SK-N-SH (cell line): ENCODE measurements around the gene TRPM3. TPM values are rescaled to one million over a fixed set of nuclear protein-coding genes. Genes with fewer than 3 reads are reported as not detected.

Experiments
- CTCF ChIA-PET: fragments of 300-600, 350-600 bp; formaldehyde crosslinking; extraction: SDS; loops from one replicate; lab custom pipeline; 2021; lab: Yijun Ruan, JAX
- POLR2A ChIA-PET: fragments of 350-600 bp; sonication (Branson Sonifier 250); formaldehyde crosslinking; extraction: SDS; loops from one replicate; lab custom pipeline; 2020; ENCODE audit warnings: antibody characterized with exemption, inconsistent platforms; lab: Yijun Ruan, JAX
- DNase-seq: peaks from one replicate; pipeline ENCODE4 v3.0.0; 2012
- H2AFZ ChIP-seq: fragments of 200-600 bp; sonication (generic); 2 replicates; pipeline ENCODE4 v1.8.1; 2016; ENCODE audit warnings: antibody characterized with exemption, mild to moderate bottlenecking, low read depth
- H3F3A ChIP-seq: fragments of 200-600 bp; sonication (generic); replicated peaks from 2 replicates; pipeline ENCODE3; 2016; ENCODE audit warnings: antibody characterized with exemption, mild to moderate bottlenecking; ENCODE audit not compliant: insufficient read depth
- H3K27ac ChIP-seq, 2 experiments: fragments of 200-500 bp in 1 of 2; fragments of 200-600 bp in 1 of 2; sonication (Bioruptor generic) in 1 of 2; sonication (generic), shearing (Covaris generic) in 1 of 2; 2 replicates each; pipeline versions ENCODE4 v1.5.1 to v1.6.1; 2014 to 2016; ENCODE audit warnings: low read depth in 2 of 2, inconsistent platforms in 1 of 2, low read length in 1 of 2, mild to moderate bottlenecking in 1 of 2, mixed read lengths in 1 of 2
- H3K27me3 ChIP-seq: fragments of 200-600 bp; sonication (generic), shearing (Covaris generic); 2 replicates; pipeline ENCODE4 v1.6.1; 2016; ENCODE audit warnings: mixed run types; ENCODE audit not compliant: insufficient read depth
- H3K36me3 ChIP-seq, 2 experiments: fragments of 200-500 bp in 1 of 2; fragments of 200-600 bp in 1 of 2; sonication (Bioruptor generic) in 1 of 2; sonication (generic) in 1 of 2; replicated peaks in 1 of 2; 2 replicates each; pipeline versions ENCODE3 to v1.5.1; 2014 to 2016; ENCODE audit warnings: low read length in 1 of 2, mild to moderate bottlenecking in 1 of 2; ENCODE audit not compliant: insufficient read depth in 2 of 2, control insufficient read depth in 1 of 2
- H3K4me1 ChIP-seq, 2 experiments: fragments of 200-500 bp in 1 of 2; fragments of 200-600 bp in 1 of 2; sonication (Bioruptor generic) in 1 of 2; sonication (generic), shearing (Covaris generic) in 1 of 2; 2 replicates each; pipeline versions ENCODE4 v1.5.1 to v1.6.1; 2014 to 2016; ENCODE audit warnings: low read depth in 1 of 2, low read length in 1 of 2, mixed run types in 1 of 2; ENCODE audit not compliant: insufficient read depth in 2 of 2, control insufficient read depth in 1 of 2
- H3K4me2 ChIP-seq: fragments of 200-600 bp; sonication (generic), shearing (Covaris generic); 2 replicates; pipeline ENCODE4 v1.6.1; 2017; ENCODE audit warnings: mixed run types
- H3K4me3 ChIP-seq, 2 experiments: fragments of 200-500 bp in 1 of 2; fragments of 200-600 bp in 1 of 2; sonication (Bioruptor generic) in 1 of 2; sonication (generic), shearing (Covaris generic) in 1 of 2; 2 replicates each; pipeline versions ENCODE4 v1.5.1 to v1.8.1; 2014 to 2016; ENCODE audit warnings: low read depth in 2 of 2, inconsistent platforms in 1 of 2, low read length in 1 of 2, mild to moderate bottlenecking in 1 of 2, mixed read lengths in 1 of 2, moderate library complexity in 1 of 2
- H3K79me2 ChIP-seq: fragments of 200-600 bp; sonication (generic); 2 replicates; pipeline ENCODE4 v1.8.1; 2017; ENCODE audit warnings: mild to moderate bottlenecking; ENCODE audit not compliant: insufficient read depth
- H3K9ac ChIP-seq: fragments of 200-600 bp; sonication (generic); 2 replicates; pipeline ENCODE4 v1.6.1; 2017; ENCODE audit warnings: mixed run types
- H3K9me2 ChIP-seq: fragments of 200-600 bp; sonication (generic); 2 replicates; pipeline ENCODE4 v1.6.1; 2017; ENCODE audit warnings: mixed run types
- H3K9me3 ChIP-seq: fragments of 200-600 bp; sonication (generic); 2 replicates; pipeline ENCODE4 v1.6.1; 2017; ENCODE audit warnings: mixed run types, mild to moderate bottlenecking, moderate library complexity
- H4K20me1 ChIP-seq: fragments of 200-600 bp; sonication (generic); 2 replicates; pipeline ENCODE4 v1.6.1; 2017; ENCODE audit warnings: mild to moderate bottlenecking, mixed run types; ENCODE audit not compliant: insufficient read depth
- EP300 ChIP-seq, 2 experiments: IDR thresholded peaks; 2 replicates each; pipeline versions ENCODE4 v1.4.0 to v1.6.1; 2012; ENCODE audit warnings: borderline replicate concordance in 1 of 2, low read depth in 1 of 2, low read length in 1 of 2
- EZH2phosphoT487 ChIP-seq: fragments of 200-600 bp; sonication (generic); IDR thresholded peaks from 2 replicates; pipeline ENCODE4 v1.6.1; 2017; ENCODE audit warnings: low read depth, mixed run types, mild to moderate bottlenecking, antibody characterized with exemption, moderate library complexity, borderline replicate concordance
- FOSL2 ChIP-seq: IDR thresholded peaks from 2 replicates; pipeline ENCODE4 v1.4.0; 2012; ENCODE audit warnings: low read depth, mild to moderate bottlenecking, moderate library complexity, borderline replicate concordance
- FOXM1 ChIP-seq: IDR thresholded peaks from 2 replicates; pipeline ENCODE4 v1.4.0; 2012; ENCODE audit warnings: low read depth, mild to moderate bottlenecking
- GATA2 ChIP-seq: sonication (generic); formaldehyde crosslinking; IDR thresholded peaks from 2 replicates; pipeline ENCODE4 v1.5.0; 2020; ENCODE audit warnings: mild to moderate bottlenecking, missing genetic modification reagents
- JUND ChIP-seq: IDR thresholded peaks from 2 replicates; pipeline ENCODE4 v1.4.0; 2012
- MEF2A ChIP-seq: IDR thresholded peaks from 2 replicates; pipeline ENCODE4 v1.4.0; 2012; ENCODE audit warnings: low read depth, borderline replicate concordance
- MXI1 ChIP-seq: IDR thresholded peaks from 2 replicates; pipeline ENCODE4 v1.6.1; 2012; ENCODE audit warnings: mild to moderate bottlenecking, low read depth, low read length, improper control_type of control experiment
- NFIC ChIP-seq: IDR thresholded peaks from 2 replicates; pipeline ENCODE4 v1.4.0; 2012; ENCODE audit warnings: borderline replicate concordance
- RXRA ChIP-seq: IDR thresholded peaks from 2 replicates; pipeline ENCODE4 v1.4.0; 2012; ENCODE audit warnings: low read depth, mild to moderate bottlenecking, borderline replicate concordance
- SMC3 ChIP-seq: IDR thresholded peaks from 2 replicates; pipeline ENCODE4 v1.6.1; 2012; ENCODE audit warnings: low read depth, low read length, improper control_type of control experiment
- TCF12 ChIP-seq: IDR thresholded peaks from 2 replicates; pipeline ENCODE4 v1.4.0; 2012
- WGBS: methylation state at CpG from one replicate; pipeline ENCODE4 v1.1.6; 2017; ENCODE audit warnings: low lambda C conversion rate; 5-methylcytosine and 5-hydroxymethylcytosine counted together
- polyA plus RNA-seq, 3 experiments: library from polyadenylated mRNA; depleted of rRNA; stranded (reverse); fragments of >200 nt; gene quantifications; 2 replicates each; pipeline ENCODE4 v1.2.3, GENCODE V29; 2012
- TF ChIP-seq, protein P1 (sequence below): fragments of 200-600 bp; sonication (generic); IDR thresholded peaks from 2 replicates; pipeline ENCODE4 v1.6.1; 2017; ENCODE audit warnings: antibody characterized with exemption, mild to moderate bottlenecking, moderate library complexity
- TF ChIP-seq, protein P2 (sequence below): IDR thresholded peaks from 2 replicates; pipeline ENCODE4 v1.4.0; 2012; ENCODE audit warnings: low read depth, borderline replicate concordance
- TF ChIP-seq, protein P3 (sequence below): IDR thresholded peaks from 2 replicates; pipeline ENCODE4 v1.4.0; 2012; ENCODE audit warnings: low read depth
- TF ChIP-seq, protein P4 (sequence below): IDR thresholded peaks from 2 replicates; pipeline ENCODE4 v1.4.0; 2012; ENCODE audit warnings: low read depth, borderline replicate concordance
- TF ChIP-seq, protein P5 (sequence below): fragments of 150-350 bp; IDR thresholded peaks from 2 replicates; pipeline ENCODE4 v1.6.1; 2016; ENCODE audit warnings: mild to moderate bottlenecking, low read depth, low read length
- TF ChIP-seq, protein P6 (sequence below): IDR thresholded peaks from 2 replicates; pipeline ENCODE4 v1.6.1; 2012; ENCODE audit warnings: mild to moderate bottlenecking, low read depth, low read length, moderate library complexity

TRPM3 gene
- polyA plus RNA-seq, 1 of the 3 experiments (the other 2 are of a cell fraction), result not detected

DNA sequence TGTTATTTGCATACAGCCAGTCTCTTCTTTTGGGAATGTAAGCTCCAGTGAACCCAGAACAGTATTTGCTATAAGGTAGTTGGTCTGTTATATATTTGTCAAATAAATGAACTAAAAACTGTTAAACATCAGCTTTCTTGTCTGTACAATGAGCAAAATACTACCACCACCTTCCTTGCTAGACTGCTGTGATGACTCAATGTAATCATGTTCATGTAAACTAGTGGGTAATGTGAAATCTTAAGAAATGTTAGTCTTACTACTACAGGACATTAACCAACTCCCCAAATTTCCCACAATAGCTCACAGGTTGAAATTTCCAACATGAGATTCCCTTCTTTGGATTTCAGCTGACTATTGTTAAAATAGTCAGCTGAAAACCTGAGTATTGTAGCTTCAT lies 176.1 kb downstream of the TRPM3 start (continued):
- TF ChIP-seq, protein P1, sequence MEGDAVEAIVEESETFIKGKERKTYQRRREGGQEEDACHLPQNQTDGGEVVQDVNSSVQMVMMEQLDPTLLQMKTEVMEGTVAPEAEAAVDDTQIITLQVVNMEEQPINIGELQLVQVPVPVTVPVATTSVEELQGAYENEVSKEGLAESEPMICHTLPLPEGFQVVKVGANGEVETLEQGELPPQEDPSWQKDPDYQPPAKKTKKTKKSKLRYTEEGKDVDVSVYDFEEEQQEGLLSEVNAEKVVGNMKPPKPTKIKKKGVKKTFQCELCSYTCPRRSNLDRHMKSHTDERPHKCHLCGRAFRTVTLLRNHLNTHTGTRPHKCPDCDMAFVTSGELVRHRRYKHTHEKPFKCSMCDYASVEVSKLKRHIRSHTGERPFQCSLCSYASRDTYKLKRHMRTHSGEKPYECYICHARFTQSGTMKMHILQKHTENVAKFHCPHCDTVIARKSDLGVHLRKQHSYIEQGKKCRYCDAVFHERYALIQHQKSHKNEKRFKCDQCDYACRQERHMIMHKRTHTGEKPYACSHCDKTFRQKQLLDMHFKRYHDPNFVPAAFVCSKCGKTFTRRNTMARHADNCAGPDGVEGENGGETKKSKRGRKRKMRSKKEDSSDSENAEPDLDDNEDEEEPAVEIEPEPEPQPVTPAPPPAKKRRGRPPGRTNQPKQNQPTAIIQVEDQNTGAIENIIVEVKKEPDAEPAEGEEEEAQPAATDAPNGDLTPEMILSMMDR, result no peak
- no peak for TF ChIP-seq TCF12
- no peak for TF ChIP-seq JUND
- TF ChIP-seq, protein P2, sequence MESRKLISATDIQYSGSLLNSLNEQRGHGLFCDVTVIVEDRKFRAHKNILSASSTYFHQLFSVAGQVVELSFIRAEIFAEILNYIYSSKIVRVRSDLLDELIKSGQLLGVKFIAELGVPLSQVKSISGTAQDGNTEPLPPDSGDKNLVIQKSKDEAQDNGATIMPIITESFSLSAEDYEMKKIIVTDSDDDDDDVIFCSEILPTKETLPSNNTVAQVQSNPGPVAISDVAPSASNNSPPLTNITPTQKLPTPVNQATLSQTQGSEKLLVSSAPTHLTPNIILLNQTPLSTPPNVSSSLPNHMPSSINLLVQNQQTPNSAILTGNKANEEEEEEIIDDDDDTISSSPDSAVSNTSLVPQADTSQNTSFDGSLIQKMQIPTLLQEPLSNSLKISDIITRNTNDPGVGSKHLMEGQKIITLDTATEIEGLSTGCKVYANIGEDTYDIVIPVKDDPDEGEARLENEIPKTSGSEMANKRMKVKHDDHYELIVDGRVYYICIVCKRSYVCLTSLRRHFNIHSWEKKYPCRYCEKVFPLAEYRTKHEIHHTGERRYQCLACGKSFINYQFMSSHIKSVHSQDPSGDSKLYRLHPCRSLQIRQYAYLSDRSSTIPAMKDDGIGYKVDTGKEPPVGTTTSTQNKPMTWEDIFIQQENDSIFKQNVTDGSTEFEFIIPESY, result no peak
- TF ChIP-seq GATA2, result no peak
- TF ChIP-seq, protein P3, sequence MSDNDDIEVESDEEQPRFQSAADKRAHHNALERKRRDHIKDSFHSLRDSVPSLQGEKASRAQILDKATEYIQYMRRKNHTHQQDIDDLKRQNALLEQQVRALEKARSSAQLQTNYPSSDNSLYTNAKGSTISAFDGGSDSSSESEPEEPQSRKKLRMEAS, result no peak
- TF ChIP-seq FOXM1, result no peak
- TF ChIP-seq MXI1, result no peak
- TF ChIP-seq, all 33 proteins: peak for 0

DNA sequence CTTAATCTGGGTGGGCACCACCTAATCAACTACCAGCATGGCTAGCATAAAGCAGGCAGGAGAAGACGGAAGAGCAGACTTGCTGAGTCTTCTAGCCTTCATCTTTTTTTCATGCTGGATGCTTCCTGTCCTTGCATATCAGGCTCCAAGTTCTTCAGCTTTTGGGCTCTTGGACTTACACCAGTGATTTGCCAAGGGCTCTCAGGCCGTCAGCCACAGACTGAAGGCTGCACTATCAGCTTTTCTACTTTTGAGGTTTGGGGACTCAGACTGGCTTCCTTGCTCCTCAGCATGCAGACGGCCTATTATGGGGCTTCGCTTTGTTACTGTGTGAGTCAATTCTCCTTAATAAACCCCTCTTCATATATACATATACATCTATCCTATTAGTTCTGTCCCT lies 180.2 kb downstream of the TRPM3 start:
- no peaks in the 10 kb centered on the region for H3K36me3 ChIP-seq
- peaks cover 41% of the 10 kb centered on the region for H3K27me3 ChIP-seq
- H4K20me1 ChIP-seq, result no peaks in the 10 kb centered on the region
- H3K4me1 ChIP-seq, result no peaks in the 10 kb centered on the region
- no peak overlapping the region for H3K9ac ChIP-seq
- H2AFZ ChIP-seq, result no peak overlapping the region
- 2% methylated on average over 4 of the region's 4 CpGs for WGBS
- no peaks in the 10 kb centered on the region for H3K9me2 ChIP-seq
- ChIA-PET POLR2A (no interaction called here), CTCF (no interaction called here)
- H3K4me3 ChIP-seq, result no peak overlapping the region
- no peak overlapping the region for H3K4me2 ChIP-seq
- H3K9me3 ChIP-seq, result no peaks in the 10 kb centered on the region
- DNase-seq, result no peak
- no peaks in the 10 kb centered on the region for H3K79me2 ChIP-seq
- H3F3A ChIP-seq, result no peaks in the 10 kb centered on the region
- H3K27ac ChIP-seq, result no peak overlapping the region
- TF ChIP-seq, protein P1, result no peak
- TF ChIP-seq MEF2A (no peak), GATA2 (no peak), EP300 (IDR thresholded peaks at IDR 0.05; ENCODE audit: borderline replicate concordance in 1 of 2, low read depth in 1 of 2, low read length in 1 of 2) (no peak), FOXM1 (no peak), RXRA (no peak), MXI1 (no peak), EZH2phosphoT487 (no peak), NFIC (no peak), SMC3 (no peak), FOSL2 (no peak)
- TF ChIP-seq, protein P4, sequence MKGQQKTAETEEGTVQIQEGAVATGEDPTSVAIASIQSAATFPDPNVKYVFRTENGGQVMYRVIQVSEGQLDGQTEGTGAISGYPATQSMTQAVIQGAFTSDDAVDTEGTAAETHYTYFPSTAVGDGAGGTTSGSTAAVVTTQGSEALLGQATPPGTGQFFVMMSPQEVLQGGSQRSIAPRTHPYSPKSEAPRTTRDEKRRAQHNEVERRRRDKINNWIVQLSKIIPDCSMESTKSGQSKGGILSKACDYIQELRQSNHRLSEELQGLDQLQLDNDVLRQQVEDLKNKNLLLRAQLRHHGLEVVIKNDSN, result no peak
- TF ChIP-seq, protein P3, result no peak
- TF ChIP-seq, protein P5, sequence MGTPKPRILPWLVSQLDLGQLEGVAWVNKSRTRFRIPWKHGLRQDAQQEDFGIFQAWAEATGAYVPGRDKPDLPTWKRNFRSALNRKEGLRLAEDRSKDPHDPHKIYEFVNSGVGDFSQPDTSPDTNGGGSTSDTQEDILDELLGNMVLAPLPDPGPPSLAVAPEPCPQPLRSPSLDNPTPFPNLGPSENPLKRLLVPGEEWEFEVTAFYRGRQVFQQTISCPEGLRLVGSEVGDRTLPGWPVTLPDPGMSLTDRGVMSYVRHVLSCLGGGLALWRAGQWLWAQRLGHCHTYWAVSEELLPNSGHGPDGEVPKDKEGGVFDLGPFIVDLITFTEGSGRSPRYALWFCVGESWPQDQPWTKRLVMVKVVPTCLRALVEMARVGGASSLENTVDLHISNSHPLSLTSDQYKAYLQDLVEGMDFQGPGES, result no peak
- TF ChIP-seq, protein P6, sequence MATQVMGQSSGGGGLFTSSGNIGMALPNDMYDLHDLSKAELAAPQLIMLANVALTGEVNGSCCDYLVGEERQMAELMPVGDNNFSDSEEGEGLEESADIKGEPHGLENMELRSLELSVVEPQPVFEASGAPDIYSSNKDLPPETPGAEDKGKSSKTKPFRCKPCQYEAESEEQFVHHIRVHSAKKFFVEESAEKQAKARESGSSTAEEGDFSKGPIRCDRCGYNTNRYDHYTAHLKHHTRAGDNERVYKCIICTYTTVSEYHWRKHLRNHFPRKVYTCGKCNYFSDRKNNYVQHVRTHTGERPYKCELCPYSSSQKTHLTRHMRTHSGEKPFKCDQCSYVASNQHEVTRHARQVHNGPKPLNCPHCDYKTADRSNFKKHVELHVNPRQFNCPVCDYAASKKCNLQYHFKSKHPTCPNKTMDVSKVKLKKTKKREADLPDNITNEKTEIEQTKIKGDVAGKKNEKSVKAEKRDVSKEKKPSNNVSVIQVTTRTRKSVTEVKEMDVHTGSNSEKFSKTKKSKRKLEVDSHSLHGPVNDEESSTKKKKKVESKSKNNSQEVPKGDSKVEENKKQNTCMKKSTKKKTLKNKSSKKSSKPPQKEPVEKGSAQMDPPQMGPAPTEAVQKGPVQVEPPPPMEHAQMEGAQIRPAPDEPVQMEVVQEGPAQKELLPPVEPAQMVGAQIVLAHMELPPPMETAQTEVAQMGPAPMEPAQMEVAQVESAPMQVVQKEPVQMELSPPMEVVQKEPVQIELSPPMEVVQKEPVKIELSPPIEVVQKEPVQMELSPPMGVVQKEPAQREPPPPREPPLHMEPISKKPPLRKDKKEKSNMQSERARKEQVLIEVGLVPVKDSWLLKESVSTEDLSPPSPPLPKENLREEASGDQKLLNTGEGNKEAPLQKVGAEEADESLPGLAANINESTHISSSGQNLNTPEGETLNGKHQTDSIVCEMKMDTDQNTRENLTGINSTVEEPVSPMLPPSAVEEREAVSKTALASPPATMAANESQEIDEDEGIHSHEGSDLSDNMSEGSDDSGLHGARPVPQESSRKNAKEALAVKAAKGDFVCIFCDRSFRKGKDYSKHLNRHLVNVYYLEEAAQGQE, result no peak
